GM21423 (cell line): ENCODE data around the gene STARD10.
A peak's percentile ranks its signal among the peaks of the same experiment; 100 is the strongest.
"Not testable (repeated sequence)": the region's sequence is repeated elsewhere in the genome, so short reads cannot be mapped to it uniquely, and the experiment has no call there.

Experiments used
- ATAC-seq: cut with Tn5 transposase; IDR thresholded peaks from one replicate; pipeline ENCODE4 v1.9.1; 2021; ENCODE audit warnings: mild to moderate bottlenecking, moderate library complexity; ENCODE audit not compliant: unreplicated experiment

The STARD10 gene

DNA sequence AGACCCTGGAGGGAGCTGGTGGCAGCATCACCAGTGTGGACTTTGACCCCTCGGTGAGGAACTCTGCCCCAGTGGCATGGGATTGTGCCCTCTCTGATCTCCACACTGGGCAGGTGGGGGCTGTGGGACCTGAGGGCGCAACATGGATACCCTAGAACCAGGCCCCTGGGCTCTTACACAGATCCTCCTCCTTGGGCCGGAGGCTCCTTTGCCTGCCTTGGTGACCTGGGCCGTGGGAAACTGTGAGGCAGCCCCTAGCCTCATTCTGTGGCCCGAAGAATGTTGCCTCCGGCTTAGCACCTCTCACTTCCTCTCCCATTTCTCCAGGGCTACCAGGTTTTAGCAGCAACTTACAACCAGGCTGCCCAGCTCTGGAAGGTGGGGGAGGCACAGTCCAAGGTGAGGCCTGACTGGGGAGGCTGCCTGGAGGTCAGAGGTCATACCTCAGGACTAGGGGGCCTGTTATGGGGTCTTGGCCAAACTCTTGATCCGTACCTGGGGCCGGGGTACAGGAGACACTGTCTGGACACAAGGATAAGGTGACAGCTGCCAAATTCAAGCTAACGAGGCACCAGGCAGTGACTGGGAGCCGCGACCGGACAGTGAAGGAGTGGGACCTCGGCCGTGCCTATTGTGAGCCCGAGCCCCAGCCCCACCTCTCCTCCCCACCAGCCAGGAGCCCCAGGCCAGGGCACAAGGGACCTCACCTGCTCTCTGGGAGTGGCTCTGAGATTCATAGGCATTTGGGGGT, 32.5 kb upstream of the STARD10 start:
- ATAC-seq, result no peak

DNA sequence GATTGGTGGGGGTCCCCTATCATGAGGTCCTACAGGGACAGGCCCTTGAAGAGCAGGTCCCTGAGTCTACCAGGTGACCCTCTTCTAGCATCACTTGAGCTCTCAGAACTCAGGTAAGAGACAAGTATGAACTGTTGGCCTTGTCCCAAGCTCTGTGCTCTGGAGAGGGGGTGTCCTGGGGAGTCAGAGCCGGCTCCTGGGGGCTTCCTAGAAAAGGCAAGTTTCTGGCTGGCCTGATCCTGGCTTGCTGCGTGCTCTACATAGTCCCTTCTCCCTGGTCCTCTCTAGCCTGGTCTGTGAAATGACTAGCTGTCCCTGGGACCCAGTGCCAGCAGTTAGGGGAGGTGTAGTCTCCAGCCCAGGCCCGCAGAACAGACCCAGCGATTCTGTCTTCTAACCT, 31.8 kb upstream of the STARD10 start:
- no peak for ATAC-seq

DNA sequence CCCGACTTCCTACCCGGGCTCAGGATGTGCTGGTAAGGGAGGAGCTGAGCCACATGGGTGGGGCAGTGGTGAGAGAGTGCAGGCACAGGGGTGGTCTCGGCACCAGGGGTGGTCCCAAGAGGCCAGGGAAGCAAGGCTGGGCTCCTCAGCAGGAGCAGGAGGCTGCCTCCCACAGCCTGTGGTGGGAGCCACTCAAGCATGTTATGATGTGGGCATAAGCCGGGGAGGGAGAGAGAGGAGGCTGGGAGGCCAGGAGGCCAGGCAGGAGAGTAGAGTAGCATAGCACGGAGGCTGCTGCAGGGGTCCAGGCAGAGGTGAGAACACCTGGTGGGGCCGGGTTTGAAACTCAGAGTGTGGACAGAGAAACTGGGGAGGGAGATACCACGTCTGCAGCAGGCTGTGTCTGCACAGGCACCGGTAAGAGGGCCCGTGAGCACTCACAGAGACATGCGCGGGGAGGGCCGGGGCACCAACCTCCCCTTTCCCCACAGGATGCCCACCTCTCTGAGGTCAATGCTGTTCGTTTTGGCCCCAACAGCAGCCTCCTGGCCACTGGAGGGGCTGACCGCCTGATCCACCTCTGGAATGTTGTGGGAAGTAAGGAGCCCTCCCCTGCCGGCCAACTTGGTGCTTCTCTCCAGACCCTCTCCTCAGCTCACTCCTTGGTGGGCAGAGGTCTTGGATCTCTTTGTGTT, 31.1 kb upstream of the STARD10 start:
- ATAC-seq, result no peak

DNA sequence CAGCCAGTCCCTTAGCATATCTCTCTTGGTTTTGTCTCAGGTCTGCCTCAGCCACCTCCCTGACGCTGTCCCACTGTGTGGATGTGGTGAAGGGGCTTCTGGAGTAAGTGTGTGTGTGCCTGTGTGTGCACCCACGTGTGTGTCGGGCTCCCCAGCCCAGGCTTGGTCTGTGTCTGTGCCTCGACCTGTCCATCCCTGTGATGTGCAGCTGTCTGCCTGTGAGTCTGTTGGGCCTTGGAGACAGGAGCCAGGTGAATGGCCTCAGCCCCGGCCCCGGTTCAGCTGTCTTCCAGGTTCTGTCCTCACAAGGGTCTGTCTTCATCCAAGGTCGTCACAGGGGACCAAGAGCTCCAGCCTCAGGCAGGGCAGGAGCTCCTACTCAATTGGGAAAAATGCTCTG, 30.2 kb upstream of the STARD10 start:
- no peak for ATAC-seq

- ATAC-seq, result no peak
Measured at GRCh38 chr11:72823105-72823804, 29.4 kb upstream of the STARD10 start.

DNA sequence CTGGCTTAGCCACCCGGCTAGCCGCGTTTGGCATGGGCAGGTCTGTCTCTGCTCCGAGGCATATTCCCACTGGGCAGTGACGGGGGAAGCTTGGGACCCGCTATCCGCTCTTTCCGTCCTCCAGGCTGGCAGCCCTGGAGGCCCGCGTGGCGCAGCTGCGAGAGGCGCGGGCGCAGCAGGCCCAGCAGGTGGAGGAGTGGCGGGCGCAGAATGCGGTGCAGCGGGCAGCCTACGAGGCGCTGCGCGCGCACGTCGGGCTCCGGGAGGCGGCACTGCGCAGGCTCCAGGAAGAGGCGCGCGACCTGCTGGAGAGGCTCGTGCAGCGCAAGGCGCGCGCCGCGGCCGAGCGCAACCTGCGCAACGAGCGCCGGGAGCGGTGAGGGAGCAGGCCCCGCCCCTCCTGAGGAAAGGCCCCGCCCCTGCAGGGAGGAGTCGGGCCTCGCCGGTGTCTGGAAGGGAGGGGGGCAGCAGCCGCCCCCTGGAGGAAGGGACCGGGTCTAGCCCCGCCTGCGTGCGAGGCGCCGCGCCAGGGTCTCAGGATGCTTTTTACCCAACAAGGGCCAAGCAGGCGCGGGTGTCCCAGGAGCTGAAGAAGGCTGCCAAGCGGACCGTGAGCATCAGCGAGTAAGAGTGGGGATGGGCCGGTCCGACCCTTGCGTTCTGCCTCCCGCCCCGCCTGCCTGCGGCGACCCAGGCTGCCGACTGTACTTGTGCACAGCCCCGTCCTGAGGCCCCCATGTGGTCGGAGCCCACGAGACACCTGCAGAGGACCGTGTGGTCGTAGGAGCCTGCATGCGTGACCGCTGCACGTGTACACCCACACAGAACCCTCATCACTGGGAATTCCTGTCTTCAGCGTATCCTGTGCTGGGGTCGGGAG, 28.3 kb upstream of the STARD10 start:
- ATAC-seq, result no peak

DNA sequence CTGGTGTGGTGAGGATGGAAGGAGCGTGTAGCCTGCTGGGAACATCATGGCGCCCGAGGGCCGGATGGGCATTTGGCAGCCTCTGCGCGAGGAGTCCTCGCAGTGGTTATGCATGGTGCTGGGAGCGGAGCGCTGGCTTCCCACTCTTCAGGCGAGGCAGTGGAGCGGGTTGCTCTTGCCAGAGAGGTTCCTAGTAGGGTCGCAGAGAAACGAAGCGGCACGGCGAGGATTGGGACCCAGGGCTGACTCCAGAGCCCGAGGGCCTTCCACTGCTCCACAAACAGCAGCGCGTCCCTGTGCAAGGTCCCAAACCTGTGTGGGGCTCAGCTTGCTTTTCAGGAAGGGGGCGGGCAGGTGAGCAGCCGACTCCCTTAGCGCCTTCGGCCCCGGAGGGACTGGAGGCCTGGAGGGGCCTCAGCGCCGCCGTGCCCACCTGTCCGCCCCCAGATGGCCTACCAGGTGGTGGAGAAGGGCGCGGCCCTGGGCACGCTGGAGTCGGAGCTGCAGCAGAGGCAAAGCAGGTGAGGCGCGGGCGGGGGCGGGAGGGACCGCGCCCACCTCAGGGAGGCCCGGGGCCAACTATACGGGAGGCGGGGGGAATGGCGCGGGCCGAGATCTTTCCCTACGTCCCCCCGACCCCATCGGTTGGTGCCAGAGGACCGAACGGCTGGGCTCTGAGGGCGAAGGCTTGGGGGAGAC, 27.5 kb upstream of the STARD10 start:
- no peak for ATAC-seq

DNA sequence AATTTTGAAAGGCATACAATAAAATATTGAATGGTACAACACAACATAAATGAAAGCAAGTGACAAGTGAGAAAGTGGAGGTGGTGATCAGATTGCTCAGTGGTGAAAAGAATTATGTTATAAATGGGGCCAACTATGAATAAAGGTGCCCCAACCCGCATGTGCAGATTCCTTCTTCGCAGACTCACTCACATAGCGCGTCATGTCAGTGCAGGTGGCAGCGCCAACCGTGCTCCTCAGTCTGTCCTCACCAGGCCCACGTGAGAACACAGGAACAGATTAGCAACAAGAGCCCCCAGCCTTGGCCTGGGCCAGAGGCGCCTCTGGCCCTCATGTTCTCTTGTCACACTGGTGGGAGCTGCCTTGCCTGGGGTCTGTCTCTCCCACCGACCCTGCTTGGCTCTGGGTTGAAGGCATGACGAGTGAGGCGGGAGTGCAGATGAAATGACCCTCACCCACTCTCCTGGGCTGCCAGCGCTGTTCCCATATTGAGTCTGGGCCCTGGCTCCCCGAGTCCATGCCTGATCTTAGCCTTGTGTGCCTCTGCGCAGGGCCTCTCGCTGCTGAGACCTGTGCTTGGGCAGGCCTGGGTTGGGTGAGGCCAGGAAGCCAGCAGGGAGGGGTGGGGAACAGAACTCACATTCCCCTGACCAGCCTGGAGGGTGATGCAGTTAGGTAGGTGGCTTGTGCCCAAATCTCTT, 26.7 kb upstream of the STARD10 start:
- ATAC-seq, result no peak

DNA sequence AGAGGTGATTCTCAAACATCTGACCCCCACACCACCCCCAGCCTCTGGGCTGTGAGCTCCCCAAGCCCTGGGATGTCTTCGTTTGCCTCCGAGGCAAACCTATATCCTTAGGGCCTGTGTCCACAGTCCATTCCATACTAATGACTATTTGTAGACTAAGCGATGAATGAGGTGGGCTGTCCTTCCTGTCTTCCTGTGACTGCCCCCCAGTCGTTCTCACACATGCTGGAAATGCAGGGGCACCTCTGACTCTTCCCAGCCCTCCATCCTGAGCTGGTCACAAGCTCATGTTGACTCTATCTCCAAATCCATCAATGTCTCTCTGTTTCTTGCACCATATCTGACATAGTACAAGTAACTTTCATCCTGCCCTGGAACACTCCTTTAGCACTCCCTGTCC, 25.1 kb upstream of the STARD10 start:
- no peak for ATAC-seq

- ATAC-seq, result no peak
Measured at GRCh38 chr11:72817966-72818365, 24.1 kb upstream of the STARD10 start.

DNA sequence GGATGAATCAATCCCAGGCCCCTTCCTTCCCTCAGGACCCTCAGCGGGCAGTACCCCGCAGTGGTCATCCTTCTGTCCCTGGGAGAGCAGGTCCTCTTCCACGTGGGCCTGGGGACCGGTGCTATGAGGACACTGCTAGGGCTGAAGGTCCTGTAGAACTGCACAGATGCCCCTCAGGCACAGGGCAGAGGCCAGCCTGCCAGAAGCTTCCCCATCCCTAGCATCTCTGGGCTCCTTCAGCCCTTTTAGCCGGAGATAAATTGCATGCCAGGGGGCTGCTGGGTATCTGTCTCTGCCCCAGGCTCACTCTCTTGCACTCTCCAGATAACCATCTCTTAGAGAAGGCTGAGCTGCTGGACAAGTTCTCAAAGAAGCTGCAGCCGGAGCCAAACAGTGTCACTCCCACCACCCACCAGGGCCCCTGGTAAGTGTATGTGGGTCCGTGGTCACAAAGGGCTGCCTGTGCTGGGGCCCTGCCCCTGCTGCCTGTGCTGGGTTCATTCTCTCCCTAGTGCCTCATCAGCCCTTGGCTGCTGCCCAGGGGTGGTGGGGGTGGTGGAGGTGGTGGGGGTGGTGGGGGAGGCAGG, 22.6 kb upstream of the STARD10 start:
- ATAC-seq, result no peak

DNA sequence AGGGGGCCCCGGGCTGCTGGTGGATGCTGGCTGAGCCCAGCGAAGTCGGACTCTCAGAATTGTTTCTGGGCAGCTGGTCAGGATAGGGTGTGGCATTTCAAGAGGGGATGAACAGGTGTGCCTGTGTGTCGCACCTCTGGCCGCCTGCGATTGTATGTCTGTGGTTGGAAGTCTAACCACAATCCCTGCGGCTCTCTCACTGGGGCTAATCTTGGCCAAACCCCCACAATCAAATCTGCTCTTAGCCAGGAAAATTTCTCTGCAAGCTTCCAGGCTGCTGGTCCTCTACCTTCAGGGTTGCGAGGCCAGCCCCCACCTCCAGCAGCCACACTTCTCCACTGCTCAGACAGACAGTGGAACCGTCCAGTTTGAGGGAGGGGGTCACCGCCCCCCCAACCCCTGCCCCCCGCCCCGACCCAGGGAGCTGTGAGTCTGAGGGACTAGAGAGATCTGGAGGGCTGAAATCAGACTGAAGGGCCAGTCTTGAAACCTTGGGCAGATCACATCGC, 21.3 kb upstream of the STARD10 start:
- peak; percentile 1 for ATAC-seq

GRCh38 chr11:72814286-72815109, 20.7 kb upstream of the STARD10 start, which contains the start of gene ATG16L2:
Gene ATG16L2, plus strand, starts transcription at chr11:72814411. Its CDS starts 35 bp downstream, at chr11:72814446.
- ATAC-seq, result peak; percentile 51

GRCh38 chr11:72813740-72814285, 20.0 kb upstream of the STARD10 start:
- peak; percentile 44 for ATAC-seq

- peak; percentile 32 for ATAC-seq
Measured at GRCh38 chr11:72812967-72813739, 19.3 kb upstream of the STARD10 start.

DNA sequence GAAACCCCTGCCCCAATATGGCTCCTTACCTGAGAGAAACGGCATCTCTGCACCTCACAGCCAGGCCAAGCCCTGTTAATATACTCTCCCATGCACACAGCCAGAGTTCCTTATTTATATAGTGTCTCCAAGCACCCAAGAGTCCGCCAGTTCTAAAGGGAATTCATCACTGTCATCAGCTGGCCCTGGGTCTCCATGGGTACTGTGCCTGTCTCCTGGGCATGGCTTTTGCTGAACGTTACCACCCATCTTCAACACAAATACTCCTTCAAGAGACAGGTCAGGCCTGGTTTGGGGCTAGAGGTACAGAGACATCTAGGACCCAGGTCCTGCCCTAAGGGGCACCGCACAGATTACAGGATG, 18.7 kb upstream of the STARD10 start:
- ATAC-seq, result no peak

- not testable (repeated sequence) for ATAC-seq
Measured at GRCh38 chr11:72811686-72812085, 17.8 kb upstream of the STARD10 start.
